Prostate gland (tissue), 2 donors: ENCODE measurements around the gene INPP5A. TPM values are rescaled to one million over a fixed set of nuclear protein-coding genes. Genes with fewer than 3 reads are reported as not detected.

Experiments used
- DNase-seq: peaks from one replicate; pipeline ENCODE4 v3.0.0-alpha.2; 2019; ENCODE audit warnings: low spot score
- H3K27ac ChIP-seq, 2 donors: fragments of 200-600 bp; sonication (generic); 2 replicates each; pipeline ENCODE4 v1.5.1; 2017 to 2019
- H3K27me3 ChIP-seq: fragments of 200-600 bp; sonication (generic); replicated peaks from 2 replicates; pipeline ENCODE4 v1.5.1; 2019; ENCODE audit not compliant: insufficient read depth
- H3K36me3 ChIP-seq, 2 donors: fragments of 200-600 bp; sonication (generic); 1 replicate in 1 of 2; 2 replicates in 1 of 2; pipeline versions ENCODE4 v1.5.1 to v1.8.1; 2017 to 2019
- H3K4me1 ChIP-seq: fragments of 200-600 bp; sonication (generic); replicated peaks from 2 replicates; pipeline ENCODE4 v1.5.1; 2019
- H3K4me3 ChIP-seq, 2 donors: fragments of 200-600 bp; sonication (generic); 2 replicates each; pipeline ENCODE4 v1.5.1; 2017 to 2019
- H3K9me3 ChIP-seq: fragments of 200-600 bp; sonication (generic); 2 replicates; pipeline ENCODE4 v1.5.1; 2017
- POLR2A ChIP-seq: fragments of 450-650 bp; IDR thresholded peaks from one replicate; pipeline ENCODE4 v1.6.1; 2016; ENCODE audit warnings: antibody characterized with exemption, mild to moderate bottlenecking
- POLR2AphosphoS5 ChIP-seq: sonication (generic); formaldehyde crosslinking; IDR thresholded peaks from one replicate; pipeline ENCODE4 v1.6.1; 2017; ENCODE audit warnings: antibody characterized with exemption
- WGBS: methylation state at CpG from one replicate; pipeline ENCODE4 v1.1.5; 2018; 5-methylcytosine and 5-hydroxymethylcytosine counted together
- intact Hi-C: fragments of 100-400 bp; cut with DNase I; formaldehyde crosslinking; loops from one replicate; pipeline ENCODE4 v1.14.2; 2022
- total RNA-seq, 2 donors: library from RNA; depleted of rRNA; stranded (reverse); fragments of >200 nt; gene quantifications; one replicate each; pipeline ENCODE4 v1.1.0, GENCODE V29; 2016
- TF ChIP-seq, protein P1 (sequence below), 4 experiments: fragments of 200-600 bp in 2 of 4; fragments of 450-650 bp in 2 of 4; sonication (generic) in 2 of 4; IDR thresholded peaks; 1 replicate in 3 of 4; 2 replicates in 1 of 4; pipeline ENCODE4 v1.5.1; 2016 to 2019; ENCODE audit warnings: antibody characterized with exemption in 4 of 4, mild to moderate bottlenecking in 2 of 4, moderate library complexity in 2 of 4

The INPP5A gene
- total RNA-seq, 2 donors from 2014 or later: 49.5 to 83.3 TPM

- no peak for DNase-seq
- H3K9me3 ChIP-seq: no peaks in the 10 kb centered on the region
- no peaks in the 10 kb centered on the region for H3K27me3 ChIP-seq
- H3K36me3 ChIP-seq: no peaks in the 10 kb centered on the region
- intact Hi-C loops: no loop called here
- peaks cover 18% of the 10 kb centered on the region for H3K4me1 ChIP-seq
- no peak overlapping the region for H3K4me3 ChIP-seq
- H3K27ac ChIP-seq: no peak overlapping the region
- TF ChIP-seq, protein P1, sequence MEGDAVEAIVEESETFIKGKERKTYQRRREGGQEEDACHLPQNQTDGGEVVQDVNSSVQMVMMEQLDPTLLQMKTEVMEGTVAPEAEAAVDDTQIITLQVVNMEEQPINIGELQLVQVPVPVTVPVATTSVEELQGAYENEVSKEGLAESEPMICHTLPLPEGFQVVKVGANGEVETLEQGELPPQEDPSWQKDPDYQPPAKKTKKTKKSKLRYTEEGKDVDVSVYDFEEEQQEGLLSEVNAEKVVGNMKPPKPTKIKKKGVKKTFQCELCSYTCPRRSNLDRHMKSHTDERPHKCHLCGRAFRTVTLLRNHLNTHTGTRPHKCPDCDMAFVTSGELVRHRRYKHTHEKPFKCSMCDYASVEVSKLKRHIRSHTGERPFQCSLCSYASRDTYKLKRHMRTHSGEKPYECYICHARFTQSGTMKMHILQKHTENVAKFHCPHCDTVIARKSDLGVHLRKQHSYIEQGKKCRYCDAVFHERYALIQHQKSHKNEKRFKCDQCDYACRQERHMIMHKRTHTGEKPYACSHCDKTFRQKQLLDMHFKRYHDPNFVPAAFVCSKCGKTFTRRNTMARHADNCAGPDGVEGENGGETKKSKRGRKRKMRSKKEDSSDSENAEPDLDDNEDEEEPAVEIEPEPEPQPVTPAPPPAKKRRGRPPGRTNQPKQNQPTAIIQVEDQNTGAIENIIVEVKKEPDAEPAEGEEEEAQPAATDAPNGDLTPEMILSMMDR (IDR thresholded peaks at IDR 0.05): no peak
- TF ChIP-seq POLR2AphosphoS5 (no peak), POLR2A (no peak)
- WGBS: 91% methylated on average over 14 of the region's 14 CpGs
These were observed 150.4 kb downstream of the INPP5A start for GRCh38 chr10:132687893-132688579.

GRCh38 chr10:132688580-132689420 is 151.2 kb downstream of the INPP5A start:
- TF ChIP-seq POLR2A (no peak), POLR2AphosphoS5 (no peak)
- TF ChIP-seq, protein P1 (IDR thresholded peaks at IDR 0.05): no peak
- no peak for DNase-seq
- 93% methylated on average over 20 of the region's 20 CpGs for WGBS
- H3K27ac ChIP-seq: no peak overlapping the region
- no peaks in the 10 kb centered on the region for H3K27me3 ChIP-seq
- intact Hi-C loops: no loop called here
- H3K36me3 ChIP-seq: no peaks in the 10 kb centered on the region
- H3K4me3 ChIP-seq: no peak overlapping the region
- H3K9me3 ChIP-seq: no peaks in the 10 kb centered on the region
- peaks cover 18% of the 10 kb centered on the region for H3K4me1 ChIP-seq

GRCh38 chr10:132689721-132690360 is 152.3 kb downstream of the INPP5A start:
- Histone ChIP-seq H3K36me3 (no peaks in the 10 kb centered on the region), H3K4me1 (peaks cover 11% of the 10 kb centered on the region), H3K27me3 (no peaks in the 10 kb centered on the region), H3K27ac (no peak overlapping the region), H3K9me3 (no peaks in the 10 kb centered on the region), H3K4me3 (no peak overlapping the region)
- 96% methylated on average over 25 of the region's 25 CpGs for WGBS
- DNase-seq: no peak
- intact Hi-C loops: no loop called here
- TF ChIP-seq, protein P1 (IDR thresholded peaks at IDR 0.05): no peak
- no peak for TF ChIP-seq POLR2AphosphoS5
- no peak for TF ChIP-seq POLR2A

- TF ChIP-seq POLR2AphosphoS5 (no peak), POLR2A (no peak)
- TF ChIP-seq, protein P1 (IDR thresholded peaks at IDR 0.05): no peak
- peaks cover 6% of the 10 kb centered on the region for H3K4me1 ChIP-seq
- H3K27me3 ChIP-seq: no peaks in the 10 kb centered on the region
- no peak overlapping the region for H3K4me3 ChIP-seq
- H3K27ac ChIP-seq: no peak overlapping the region
- H3K9me3 ChIP-seq: no peaks in the 10 kb centered on the region
- no peak for DNase-seq
- WGBS: 99% methylated on average over 7 of the region's 7 CpGs
- intact Hi-C loops: no loop called here
- no peaks in the 10 kb centered on the region for H3K36me3 ChIP-seq
These were observed 152.8 kb downstream of the INPP5A start for GRCh38 chr10:132690401-132690800.
